HEK293T (cell line): ENCODE results near the gene MED7.

ENCODE experiments used
- ARNT ChIP-seq: fragments of 450-650 bp; IDR thresholded peaks from 2 replicates; pipeline ENCODE4 v1.6.1; 2017; ENCODE audit warnings: mild to moderate bottlenecking
- BHLHE40 ChIP-seq: fragments of 450-650 bp; IDR thresholded peaks from 2 replicates; pipeline ENCODE4 v1.6.1; 2016; ENCODE audit warnings: mild to moderate bottlenecking, moderate library complexity, borderline replicate concordance
- ELF4 ChIP-seq: fragments of 450-650 bp; IDR thresholded peaks from 2 replicates; pipeline ENCODE4 v1.6.1; 2017; ENCODE audit warnings: antibody characterized with exemption
- FOXK2 ChIP-seq: fragments of 450-650 bp; IDR thresholded peaks from 2 replicates; pipeline ENCODE4 v1.6.1; 2016; ENCODE audit warnings: mild to moderate bottlenecking
- SP1 ChIP-seq: fragments of 450-650 bp; IDR thresholded peaks from 2 replicates; pipeline ENCODE4 v1.6.1; 2017
- SUZ12 ChIP-seq: fragments of 450-650 bp; IDR thresholded peaks from 2 replicates; pipeline ENCODE4 v1.6.1; 2016; ENCODE audit warnings: mild to moderate bottlenecking
- ZNF384 ChIP-seq: fragments of 450-650 bp; IDR thresholded peaks from 2 replicates; pipeline ENCODE4 v1.6.1; 2016

GRCh38 chr5:157109744-157110143 is 32.9 kb downstream of the MED7 start:
- TF ChIP-seq ARNT (no peak), SP1 (no peak), ZNF384 (no peak), BHLHE40 (no peak), ELF4 (no peak), SUZ12 (no peak), FOXK2 (no peak)
